OCI-LY7 (cell line): Measurements from ENCODE around the gene NEIL3. TPM values are rescaled to one million over a fixed set of nuclear protein-coding genes. Genes with fewer than 3 reads are reported as not detected.

Experiments used
- BruUV-seq: library from RNA; stranded (reverse); fragments of 400-500 nt; replicated peaks from 2 replicates; lab custom pipeline; 2021; lab: Mats Ljungman, UMichigan
- CTCF ChIA-PET: fragments of 300-600 bp; sonication (Branson Sonifier 250); formaldehyde crosslinking; loops from one replicate; lab custom pipeline; 2022; ENCODE audit warnings: antibody characterized with exemption; ENCODE audit not compliant: unreplicated experiment; lab: Charles Lee
- POLR2A ChIA-PET: fragments of 300-600 bp; sonication (Branson Sonifier 250); formaldehyde crosslinking; loops from one replicate; lab custom pipeline; 2022; ENCODE audit warnings: antibody characterized with exemption; lab: Charles Lee
- DNase-seq: peaks from one replicate; pipeline ENCODE4 v3.0.0-alpha.2; 2015; ENCODE audit warnings: low spot score
- H2AFZ ChIP-seq: fragments of 200-600 bp; sonication (generic), shearing (Covaris generic); 2 replicates; pipeline ENCODE4 v1.6.1; 2014; ENCODE audit warnings: mild to moderate bottlenecking, antibody characterized with exemption, low read length, moderate library complexity
- H3K27ac ChIP-seq: fragments of 200-600 bp; sonication (generic); 2 replicates; pipeline ENCODE4 v1.5.1; 2014; ENCODE audit warnings: mixed run types, low read depth, mild to moderate bottlenecking, moderate library complexity, low read length, inconsistent platforms; ENCODE audit not compliant: poor library complexity, severe bottlenecking
- H3K36me3 ChIP-seq: fragments of 200-600 bp; sonication (generic); 2 replicates; pipeline ENCODE4 v1.6.1; 2014; ENCODE audit warnings: mild to moderate bottlenecking, antibody characterized with exemption, low read length, moderate library complexity, mixed read lengths; ENCODE audit not compliant: insufficient read depth
- H3K4me1 ChIP-seq: fragments of 200-600 bp; sonication (generic); 2 replicates; pipeline ENCODE4 v1.5.1; 2014; ENCODE audit warnings: mild to moderate bottlenecking, low read length; ENCODE audit not compliant: insufficient read depth, poor library complexity, severe bottlenecking
- H3K4me2 ChIP-seq: fragments of 200-600 bp; sonication (generic); 2 replicates; pipeline ENCODE4 v1.6.1; 2014; ENCODE audit warnings: mild to moderate bottlenecking, low read length
- H3K4me3 ChIP-seq: fragments of 200-600 bp; sonication (generic); 2 replicates; pipeline ENCODE4 v1.5.1; 2014; ENCODE audit warnings: mild to moderate bottlenecking, low read depth, low read length; ENCODE audit not compliant: poor library complexity, severe bottlenecking
- H3K79me2 ChIP-seq: fragments of 200-600 bp; sonication (generic); 2 replicates; pipeline ENCODE4 v1.6.1; 2016; ENCODE audit warnings: low read depth, mild to moderate bottlenecking, low read length, moderate library complexity, mixed read lengths; ENCODE audit not compliant: insufficient read depth
- H3K9me2 ChIP-seq: fragments of 200-600 bp; sonication (generic); 2 replicates; pipeline ENCODE4 v1.6.1; 2016; ENCODE audit warnings: mild to moderate bottlenecking, low read length, mixed read lengths; ENCODE audit not compliant: insufficient read depth
- H3K9me3 ChIP-seq: fragments of 200-600 bp; sonication (generic); 2 replicates; pipeline ENCODE4 v1.6.1; 2014; ENCODE audit warnings: mild to moderate bottlenecking, mixed run types, low read length, mixed read lengths
- H4K20me1 ChIP-seq: fragments of 200-600 bp; sonication (generic); 2 replicates; pipeline ENCODE4 v1.6.1; 2014; ENCODE audit warnings: mild to moderate bottlenecking, antibody characterized with exemption, low read length, moderate library complexity, mixed read lengths; ENCODE audit not compliant: insufficient read depth
- CTCF ChIP-seq: fragments of 200-600 bp; sonication (generic); conservative IDR thresholded peaks from 2 replicates; pipeline ENCODE4 v1.5.1; 2014; ENCODE audit warnings: mild to moderate bottlenecking, antibody characterized with exemption, low read length, moderate library complexity, mixed read lengths
- EZH2phosphoT487 ChIP-seq: fragments of 200-600 bp; sonication (generic); IDR thresholded peaks from 2 replicates; pipeline ENCODE4 v1.6.1; 2018; ENCODE audit warnings: low read depth, borderline replicate concordance, mild to moderate bottlenecking, mixed run types, antibody characterized with exemption, low read length, moderate library complexity, mixed read lengths
- intact Hi-C: fragments of 100-400 bp; cut with micrococcal nuclease; formaldehyde crosslinking; loops from one replicate; pipeline ENCODE4 v1.10.0; 2022; ENCODE audit not compliant: unreplicated experiment
- total RNA-seq, 2 experiments: library from RNA; depleted of rRNA in 1 of 2; stranded (reverse); fragments of >200 nt in 1 of 2; shearing (Covaris generic) in 1 of 2; gene quantifications; 2 replicates each; pipeline ENCODE4 v1.2.3, GENCODE V29; 2014 to 2022

The NEIL3 gene
- total RNA-seq, 2 experiments from 2014 or later: 19.1 to 22.9 TPM

- CTCF ChIA-PET: no interaction called here
- no TSS peak for BruUV-seq
- Histone ChIP-seq H3K4me3 (no peak overlapping the region), H4K20me1 (no peaks in the 10 kb centered on the region), H3K9me2 (no peaks in the 10 kb centered on the region), H3K79me2 (no peaks in the 10 kb centered on the region), H2AFZ (no peak overlapping the region), H3K36me3 (no peaks in the 10 kb centered on the region), H3K27ac (no peak overlapping the region), H3K9me3 (no peaks in the 10 kb centered on the region), H3K4me2 (no peak overlapping the region), H3K4me1 (no peaks in the 10 kb centered on the region)
- TF ChIP-seq EZH2phosphoT487 (no peak), CTCF (no peak)
- no peak for DNase-seq
- intact Hi-C loops: no loop called here
- POLR2A ChIA-PET: no interaction called here
These were observed 90.4 kb downstream of the NEIL3 start for GRCh38 chr4:177400030-177400429.

GRCh38 chr4:177401658-177402273, 92.1 kb downstream of the NEIL3 start:
- no peak overlapping the region for H3K27ac ChIP-seq
- no peak overlapping the region for H3K4me2 ChIP-seq
- TF ChIP-seq CTCF: no peak
- no peak for TF ChIP-seq EZH2phosphoT487
- DNase-seq: no peak
- H3K9me2 ChIP-seq: no peaks in the 10 kb centered on the region
- H3K79me2 ChIP-seq: no peaks in the 10 kb centered on the region
- no peak overlapping the region for H3K4me3 ChIP-seq
- no peaks in the 10 kb centered on the region for H3K4me1 ChIP-seq
- H3K9me3 ChIP-seq: no peaks in the 10 kb centered on the region
- no peak overlapping the region for H2AFZ ChIP-seq
- ChIA-PET CTCF (no interaction called here), POLR2A (no interaction called here)
- H3K36me3 ChIP-seq: no peaks in the 10 kb centered on the region
- H4K20me1 ChIP-seq: no peaks in the 10 kb centered on the region
- intact Hi-C loops: no loop called here
- BruUV-seq: no TSS peak

GRCh38 chr4:177403746-177404145, 94.1 kb downstream of the NEIL3 start:
- Histone ChIP-seq H3K79me2 (no peaks in the 10 kb centered on the region), H3K9me3 (no peaks in the 10 kb centered on the region), H2AFZ (no peak overlapping the region), H3K4me2 (no peak overlapping the region), H3K4me1 (no peaks in the 10 kb centered on the region), H3K4me3 (no peak overlapping the region), H3K36me3 (no peaks in the 10 kb centered on the region), H3K27ac (no peak overlapping the region), H3K9me2 (no peaks in the 10 kb centered on the region), H4K20me1 (no peaks in the 10 kb centered on the region)
- TF ChIP-seq EZH2phosphoT487: no peak
- TF ChIP-seq CTCF: no peak
- intact Hi-C loops: no loop called here
- CTCF ChIA-PET: no interaction called here
- no peak for DNase-seq
- BruUV-seq: no TSS peak
- POLR2A ChIA-PET: interaction anchor here (1.5 kb wide), 1 partner anchor 13 kb away, joined by 3 read pairs; no protein-coding TSS in a partner anchor
